Suprapubic skin (tissue), 4 donors: Measurements from ENCODE around the gene HMGCLL1. TPM values are rescaled to one million over a fixed set of nuclear protein-coding genes. Genes with fewer than 3 reads are reported as not detected.

Source experiments
- DNase-seq, 2 donors: peaks; one replicate each; pipeline ENCODE4 v3.0.0-alpha.2; 2019; ENCODE audit warnings: low spot score in 2 of 2
- H3K27ac ChIP-seq: fragments of 200-600 bp; sonication (generic); one replicate; pipeline ENCODE4 v1.5.1; 2019
- H3K27me3 ChIP-seq: fragments of 200-600 bp; sonication (generic); one replicate; pipeline ENCODE4 v1.5.1; 2019
- H3K36me3 ChIP-seq: fragments of 200-600 bp; sonication (generic); one replicate; pipeline ENCODE4 v1.5.1; 2019
- H3K4me1 ChIP-seq: fragments of 200-600 bp; sonication (generic); one replicate; pipeline ENCODE4 v1.5.1; 2019
- H3K4me3 ChIP-seq: fragments of 200-600 bp; sonication (generic); one replicate; pipeline ENCODE4 v1.5.1; 2019; ENCODE audit warnings: mild to moderate bottlenecking
- H3K9me3 ChIP-seq: fragments of 200-600 bp; sonication (generic); one replicate; pipeline ENCODE4 v1.5.1; 2019
- CTCF ChIP-seq, 2 donors: fragments of 200-600 bp in 1 of 2; fragments of 450-650 bp in 1 of 2; sonication (generic) in 1 of 2; IDR thresholded peaks; one replicate each; pipeline ENCODE4 v1.5.1; 2016 to 2019; ENCODE audit warnings: antibody characterized with exemption in 2 of 2, mild to moderate bottlenecking in 1 of 2, moderate library complexity in 1 of 2
- EP300 ChIP-seq: sonication (generic); formaldehyde crosslinking; IDR thresholded peaks from one replicate; pipeline ENCODE4 v1.6.1; 2017; ENCODE audit warnings: antibody characterized with exemption
- POLR2A ChIP-seq, 2 donors: fragments of 450-650 bp; IDR thresholded peaks; one replicate each; pipeline ENCODE4 v1.6.1; 2017; ENCODE audit warnings: antibody characterized with exemption in 2 of 2, mild to moderate bottlenecking in 2 of 2, moderate library complexity in 2 of 2
- POLR2AphosphoS5 ChIP-seq, 3 donors: sonication (generic); formaldehyde crosslinking; IDR thresholded peaks; one replicate each; pipeline ENCODE4 v1.6.1; 2017; ENCODE audit warnings: antibody characterized with exemption in 3 of 3
- WGBS: methylation state at CpG from one replicate; pipeline ENCODE4 v1.1.5; 2018; 5-methylcytosine and 5-hydroxymethylcytosine counted together
- total RNA-seq, 4 donors: library from RNA; depleted of rRNA; stranded (reverse); fragments of >200 nt; gene quantifications; one replicate each; pipeline ENCODE4 v1.1.0, GENCODE V29; 2016

Gene HMGCLL1
- total RNA-seq, 4 donors from 2014 or later = 0.23 to 0.62 TPM; not detected in 2

GRCh38 chr6:55443238-55444134, 135.5 kb downstream of the HMGCLL1 start:
- no peaks in the 10 kb centered on the region for H3K4me1 ChIP-seq
- TF ChIP-seq EP300 (no peak), POLR2AphosphoS5 (IDR thresholded peaks at IDR 0.05) (no peak), POLR2A (IDR thresholded peaks at IDR 0.05) (no peak), CTCF (IDR thresholded peaks at IDR 0.05) (no peak)
- H3K9me3 ChIP-seq = no peaks in the 10 kb centered on the region
- 68% methylated on average over 7 of the region's 7 CpGs for WGBS
- DNase-seq = no peak
- H3K36me3 ChIP-seq = no peaks in the 10 kb centered on the region
- no peak overlapping the region for H3K27ac ChIP-seq
- no peak overlapping the region for H3K4me3 ChIP-seq
- H3K27me3 ChIP-seq = no peaks in the 10 kb centered on the region

GRCh38 chr6:55438203-55438602, 140.8 kb downstream of the HMGCLL1 start:
- no peak overlapping the region for H3K27ac ChIP-seq
- 45% methylated on average over 3 of the region's 3 CpGs for WGBS
- H3K27me3 ChIP-seq = no peaks in the 10 kb centered on the region
- H3K36me3 ChIP-seq = no peaks in the 10 kb centered on the region
- no peak for TF ChIP-seq POLR2A (IDR thresholded peaks at IDR 0.05)
- TF ChIP-seq EP300 = no peak
- no peak for TF ChIP-seq POLR2AphosphoS5 (IDR thresholded peaks at IDR 0.05)
- no peak for TF ChIP-seq CTCF (IDR thresholded peaks at IDR 0.05)
- no peak overlapping the region for H3K4me3 ChIP-seq
- H3K9me3 ChIP-seq = no peaks in the 10 kb centered on the region
- DNase-seq = no peak
- H3K4me1 ChIP-seq = no peaks in the 10 kb centered on the region

DNA sequence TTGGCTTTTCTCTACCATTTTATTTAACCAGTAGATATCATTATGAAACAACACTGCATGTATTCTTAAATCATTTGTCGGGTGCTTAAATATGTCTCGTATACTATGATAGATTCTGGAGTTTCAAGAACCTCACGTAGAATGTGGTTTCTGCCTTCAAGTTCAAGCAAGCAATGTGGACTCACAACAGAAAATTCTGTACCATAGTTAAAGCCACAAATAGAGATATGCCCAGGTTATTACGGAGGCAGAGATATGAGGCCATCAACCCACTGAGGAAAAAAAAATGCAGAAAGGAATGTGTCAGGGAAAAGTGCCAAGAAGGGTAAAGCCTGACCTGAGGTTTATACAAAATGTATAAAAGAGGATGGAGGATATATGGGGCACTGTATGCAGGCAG, 141.9 kb downstream of the HMGCLL1 start:
- H3K4me1 ChIP-seq = no peaks in the 10 kb centered on the region
- H3K27me3 ChIP-seq = no peaks in the 10 kb centered on the region
- no peaks in the 10 kb centered on the region for H3K36me3 ChIP-seq
- H3K4me3 ChIP-seq = no peak overlapping the region
- DNase-seq = no peak
- no peaks in the 10 kb centered on the region for H3K9me3 ChIP-seq
- H3K27ac ChIP-seq = no peak overlapping the region
- 72% methylated on average over 4 of the region's 4 CpGs for WGBS
- TF ChIP-seq POLR2AphosphoS5 (IDR thresholded peaks at IDR 0.05) = no peak
- no peak for TF ChIP-seq POLR2A (IDR thresholded peaks at IDR 0.05)
- no peak for TF ChIP-seq EP300
- TF ChIP-seq CTCF (IDR thresholded peaks at IDR 0.05) = no peak

DNA sequence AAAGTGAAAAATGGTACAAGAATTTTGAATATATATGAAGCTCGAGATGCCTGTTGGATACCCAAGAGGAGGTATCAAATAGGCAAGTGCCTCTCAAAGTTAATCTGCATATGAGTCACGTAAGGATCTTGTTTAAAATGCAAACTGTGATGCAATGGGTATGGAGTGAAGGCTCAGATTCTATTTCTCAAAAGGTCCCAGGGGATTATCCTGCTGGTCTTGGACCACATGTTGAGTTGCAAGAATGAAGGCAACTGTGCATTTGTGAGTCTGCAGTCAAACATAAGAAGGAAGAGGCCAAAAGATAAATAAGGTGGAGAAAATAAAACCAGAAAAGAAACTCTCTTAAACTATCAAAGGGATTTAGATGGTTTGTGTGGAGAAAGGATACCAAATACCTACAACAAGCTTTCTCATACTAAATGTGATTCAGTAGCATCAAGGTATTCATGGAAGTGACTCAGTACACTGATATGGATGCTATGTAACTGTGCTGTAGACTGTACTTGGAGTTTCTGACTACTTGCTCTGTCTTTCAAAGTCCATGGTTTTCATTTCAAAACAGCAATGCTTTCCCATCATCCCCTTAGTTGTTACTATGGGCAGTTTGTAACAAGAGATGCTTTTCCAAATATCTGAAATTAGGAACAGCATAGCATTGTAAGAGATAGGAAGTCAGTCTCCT, 145.4 kb downstream of the HMGCLL1 start:
- Histone ChIP-seq H3K36me3 (no peaks in the 10 kb centered on the region), H3K27me3 (no peaks in the 10 kb centered on the region), H3K9me3 (no peaks in the 10 kb centered on the region), H3K4me1 (no peaks in the 10 kb centered on the region), H3K4me3 (no peak overlapping the region), H3K27ac (no peak overlapping the region)
- DNase-seq = no peak
- WGBS = 41% methylated on average over 2 of the region's 2 CpGs
- TF ChIP-seq EP300 (no peak), CTCF (IDR thresholded peaks at IDR 0.05) (no peak), POLR2A (IDR thresholded peaks at IDR 0.05) (no peak), POLR2AphosphoS5 (IDR thresholded peaks at IDR 0.05) (no peak)

- no peaks in the 10 kb centered on the region for H3K36me3 ChIP-seq
- no peak overlapping the region for H3K4me3 ChIP-seq
- H3K27ac ChIP-seq = no peak overlapping the region
- 76% methylated on average over 2 of the region's 2 CpGs for WGBS
- no peaks in the 10 kb centered on the region for H3K4me1 ChIP-seq
- no peaks in the 10 kb centered on the region for H3K9me3 ChIP-seq
- no peaks in the 10 kb centered on the region for H3K27me3 ChIP-seq
- no peak for DNase-seq
- TF ChIP-seq EP300 (no peak), POLR2A (IDR thresholded peaks at IDR 0.05) (no peak), CTCF (IDR thresholded peaks at IDR 0.05) (no peak), POLR2AphosphoS5 (IDR thresholded peaks at IDR 0.05) (no peak)
These were observed 155.1 kb downstream of the HMGCLL1 start for GRCh38 chr6:55423933-55424332.
